ENCODE data around the gene SSMEM1.
"Not testable (repeated sequence)": the region's sequence is repeated elsewhere in the genome, so short reads cannot be mapped to it uniquely, and the experiment has no call there.

The SSMEM1 gene

DNA sequence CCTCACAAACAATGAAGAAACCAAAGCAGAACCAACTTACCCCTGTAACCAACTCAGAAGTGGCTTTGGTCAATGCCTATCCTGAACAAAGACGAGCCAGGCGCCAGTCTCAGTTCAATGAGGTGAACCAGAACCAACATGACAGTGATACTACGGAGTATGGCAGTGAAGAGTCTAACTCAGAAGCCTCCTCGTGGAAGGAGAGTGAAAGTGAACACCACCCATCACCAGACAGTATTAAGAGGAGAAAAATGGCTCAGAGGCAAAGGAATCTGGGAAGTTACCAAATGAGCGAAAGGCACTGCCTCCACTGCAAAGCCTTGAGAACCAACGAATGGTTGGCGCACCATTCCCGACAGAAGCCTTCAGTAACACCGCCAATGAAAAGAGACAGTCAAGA lies 8.4 kb downstream of the SSMEM1 start:
- DNase-seq: no peak

DNA sequence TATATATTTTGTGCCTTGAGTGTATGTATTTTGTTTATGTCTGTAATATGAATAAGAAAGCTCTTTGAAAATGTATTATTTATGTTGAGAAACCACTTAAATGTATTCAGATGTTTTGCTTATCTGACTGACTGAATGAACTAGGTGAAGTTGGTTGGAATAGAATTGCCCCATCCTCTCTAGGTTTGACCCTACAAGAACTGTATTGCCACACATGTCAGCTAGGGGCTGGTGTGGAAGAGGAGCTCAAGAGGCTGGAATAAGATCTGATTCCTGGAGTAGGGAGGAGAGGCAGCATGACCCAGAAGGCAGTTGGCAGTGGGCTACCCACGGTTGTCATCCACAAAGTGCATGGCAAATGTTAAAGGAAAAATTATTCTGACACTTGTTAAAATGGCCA lies 9.1 kb downstream of the SSMEM1 start:
- DNase-seq: no peak

DNA sequence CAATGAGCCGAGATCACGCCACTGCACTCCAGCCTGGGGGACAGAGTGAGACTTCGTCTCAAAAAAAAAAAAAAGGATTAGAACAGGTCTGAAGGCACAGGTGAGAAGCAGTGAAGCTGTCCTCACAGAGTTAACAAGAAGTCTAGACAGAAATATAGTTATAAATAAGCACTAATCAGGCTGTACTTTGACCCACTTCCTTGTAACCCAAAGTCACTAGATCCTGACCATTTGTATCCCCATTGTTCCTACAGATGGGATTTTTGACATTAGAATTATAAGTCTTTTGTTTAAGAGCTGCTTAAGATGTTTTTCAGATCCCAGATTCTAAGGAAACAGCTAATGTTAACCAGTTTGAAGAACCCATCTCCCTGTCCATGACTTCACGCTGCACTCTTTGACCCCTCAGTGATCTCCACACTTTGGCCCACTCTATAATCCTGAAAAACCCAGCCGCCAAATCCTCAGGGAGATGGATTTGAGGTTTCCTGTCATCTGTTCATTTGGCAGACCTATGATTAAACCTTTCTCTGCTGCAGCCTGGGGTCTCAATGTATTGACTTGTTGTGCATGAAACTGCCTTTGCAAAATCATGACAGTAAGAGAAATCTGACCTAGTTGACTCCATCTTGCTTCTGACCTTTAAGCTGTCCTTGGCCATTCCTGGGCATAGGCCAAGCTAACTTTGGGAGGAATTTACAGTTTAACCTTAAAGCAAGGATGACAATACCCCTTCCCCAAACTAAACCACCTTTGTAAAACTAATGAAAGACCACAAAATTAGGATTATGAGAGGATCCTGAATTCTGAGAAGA lies 11.4 kb downstream of the SSMEM1 start:
- no peak for DNase-seq

DNA sequence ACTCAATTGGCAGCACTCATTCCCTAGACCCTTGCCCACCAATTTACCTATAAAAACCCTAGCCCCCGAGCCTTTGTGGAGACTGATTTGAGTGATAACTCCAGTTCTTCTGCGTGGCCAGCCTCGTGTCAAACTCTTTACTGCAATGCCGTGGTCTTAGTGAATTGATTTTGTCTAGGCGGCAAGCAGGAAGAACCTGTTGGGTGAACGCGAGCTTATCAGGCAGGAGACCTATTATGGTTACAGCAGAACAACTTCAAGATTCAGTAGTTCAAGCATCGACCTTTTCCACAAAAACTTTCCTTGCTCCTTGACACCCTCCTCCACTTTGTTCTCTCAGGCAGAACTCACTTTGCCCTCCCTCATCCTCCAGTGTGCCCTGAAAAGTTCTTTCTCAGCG lies 12.2 kb downstream of the SSMEM1 start:
- DNase-seq: no peak

DNA sequence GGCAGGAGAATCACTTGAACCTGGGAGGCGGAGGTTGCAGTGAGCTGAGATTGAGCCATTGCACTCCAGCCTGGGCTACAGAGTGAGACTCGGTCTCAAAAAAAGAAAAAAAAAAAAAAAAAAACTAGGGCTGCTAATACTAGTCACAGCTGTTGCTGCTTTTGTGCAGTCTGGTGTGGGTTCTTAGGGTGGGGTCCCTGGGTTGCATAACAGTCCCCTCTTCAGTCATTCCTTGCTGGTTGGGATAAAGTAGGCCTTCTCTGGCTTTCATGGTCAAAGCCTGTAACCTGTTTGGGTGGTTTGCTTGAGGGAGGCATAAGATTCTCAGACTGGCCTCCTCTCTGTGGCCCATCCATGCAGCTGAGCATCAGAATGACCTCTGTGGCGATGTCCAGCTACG lies 14.1 kb downstream of the SSMEM1 start:
- DNase-seq: no peak

DNA sequence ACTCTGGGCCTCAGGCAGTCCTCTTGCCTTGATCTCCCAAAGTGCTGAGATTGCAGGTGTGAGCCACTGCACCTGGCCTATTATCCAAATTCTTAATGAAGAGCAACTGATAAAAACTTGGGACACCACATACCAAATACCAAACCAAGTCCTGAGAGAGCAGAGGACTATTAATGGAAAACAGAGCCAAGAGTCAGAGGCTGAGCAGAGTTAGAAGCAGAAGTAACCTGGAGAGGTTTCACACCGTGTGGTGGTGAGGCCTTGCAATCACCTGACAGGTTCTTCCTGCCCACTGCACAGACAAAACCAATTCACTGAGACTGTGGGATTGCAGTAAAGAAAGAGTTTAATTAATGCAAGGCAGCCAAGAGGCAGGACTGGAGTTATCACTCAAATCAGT lies 16.0 kb downstream of the SSMEM1 start:
- no peak for DNase-seq

DNA sequence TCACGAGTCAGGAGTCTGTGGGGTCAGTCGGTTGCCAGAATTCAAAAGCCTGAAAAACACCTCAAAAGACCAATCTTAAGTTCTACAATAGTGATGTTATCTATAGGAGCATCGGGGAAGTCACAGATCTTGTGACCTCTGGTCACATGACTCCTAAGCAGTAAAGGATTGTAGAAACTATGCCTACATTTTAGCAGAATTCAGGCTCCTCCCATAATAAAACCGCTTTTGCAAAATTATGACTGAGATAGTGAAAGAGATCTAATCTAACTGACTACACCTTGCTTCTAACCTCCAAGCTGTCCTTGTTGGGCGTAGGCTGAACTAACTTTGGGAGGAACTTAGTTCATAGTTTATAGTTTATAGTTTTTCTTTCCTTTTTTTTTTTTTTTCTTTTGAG lies 16.6 kb downstream of the SSMEM1 start:
- DNase-seq: no peak

DNA sequence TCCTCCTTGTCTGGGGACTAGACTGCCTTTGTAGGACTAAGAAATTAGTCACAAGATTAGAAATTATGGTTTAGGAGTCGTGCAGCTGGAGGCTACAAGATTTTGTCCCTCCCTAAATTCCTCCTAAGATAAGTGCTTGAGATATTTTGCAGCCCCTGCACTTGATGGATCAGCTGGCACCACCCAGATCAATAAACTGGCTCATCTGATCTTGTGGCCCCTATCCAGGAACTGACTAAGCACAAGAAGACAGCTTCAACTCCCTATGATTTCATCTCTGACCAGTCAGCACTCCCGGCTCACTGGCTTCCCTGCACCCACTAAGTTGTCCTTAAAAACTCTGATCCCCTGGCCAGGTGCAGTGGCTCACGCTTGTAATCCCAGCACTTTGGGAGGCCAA lies 17.3 kb downstream of the SSMEM1 start:
- not testable (repeated sequence) for DNase-seq

DNA sequence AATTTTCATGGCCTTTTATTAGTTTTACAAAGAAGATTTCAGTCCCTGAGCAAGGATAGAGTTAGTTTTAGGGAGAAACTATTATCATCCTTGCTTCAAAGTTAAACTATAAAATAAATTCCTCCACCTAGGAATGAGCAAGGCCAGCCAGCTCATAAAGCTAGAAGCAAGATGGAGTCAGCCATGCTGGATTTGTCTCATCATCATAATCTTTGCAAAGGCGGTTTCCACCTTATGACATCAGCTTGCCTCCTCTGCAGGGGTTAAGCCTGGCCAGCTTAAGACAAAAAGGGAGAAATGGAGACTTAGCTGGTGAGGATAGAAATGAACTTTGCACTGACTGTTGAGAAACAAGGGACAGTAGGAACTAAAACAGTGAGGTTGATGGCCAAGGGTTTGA lies 18.7 kb downstream of the SSMEM1 start:
- DNase-seq: no peak

DNA sequence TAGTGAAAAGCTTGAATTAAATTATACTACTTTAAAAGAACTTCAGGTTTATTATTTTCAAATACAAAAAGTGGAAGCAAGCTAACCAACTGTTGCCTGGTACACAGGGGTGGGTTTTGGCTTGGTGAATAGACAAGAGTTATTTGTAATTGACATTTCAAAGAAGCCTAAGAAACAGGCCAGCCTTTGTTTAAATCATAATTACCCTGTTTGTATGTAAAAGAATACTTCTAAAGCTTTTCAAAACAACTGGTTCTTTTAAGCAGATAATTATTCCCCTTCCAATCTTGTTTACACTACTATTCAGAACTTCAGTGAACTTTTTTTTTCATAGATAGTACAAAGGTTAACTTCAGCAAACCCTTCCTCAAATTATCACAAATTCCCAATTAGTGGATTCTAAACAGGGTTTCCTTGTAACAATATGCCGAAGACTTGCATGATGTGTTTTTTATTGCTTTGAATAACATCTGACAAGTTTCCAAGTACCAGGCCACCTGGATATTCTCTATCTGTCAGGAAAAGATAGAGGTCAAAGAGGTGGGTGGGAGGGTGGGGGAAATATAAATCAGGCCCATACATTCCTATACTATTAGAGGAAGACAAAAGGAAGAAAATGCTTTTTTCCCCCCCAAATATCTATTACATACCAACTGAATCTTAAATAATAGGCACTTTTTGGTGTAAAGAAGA lies 20.4 kb downstream of the SSMEM1 start:
- DNase-seq: no peak

DNA sequence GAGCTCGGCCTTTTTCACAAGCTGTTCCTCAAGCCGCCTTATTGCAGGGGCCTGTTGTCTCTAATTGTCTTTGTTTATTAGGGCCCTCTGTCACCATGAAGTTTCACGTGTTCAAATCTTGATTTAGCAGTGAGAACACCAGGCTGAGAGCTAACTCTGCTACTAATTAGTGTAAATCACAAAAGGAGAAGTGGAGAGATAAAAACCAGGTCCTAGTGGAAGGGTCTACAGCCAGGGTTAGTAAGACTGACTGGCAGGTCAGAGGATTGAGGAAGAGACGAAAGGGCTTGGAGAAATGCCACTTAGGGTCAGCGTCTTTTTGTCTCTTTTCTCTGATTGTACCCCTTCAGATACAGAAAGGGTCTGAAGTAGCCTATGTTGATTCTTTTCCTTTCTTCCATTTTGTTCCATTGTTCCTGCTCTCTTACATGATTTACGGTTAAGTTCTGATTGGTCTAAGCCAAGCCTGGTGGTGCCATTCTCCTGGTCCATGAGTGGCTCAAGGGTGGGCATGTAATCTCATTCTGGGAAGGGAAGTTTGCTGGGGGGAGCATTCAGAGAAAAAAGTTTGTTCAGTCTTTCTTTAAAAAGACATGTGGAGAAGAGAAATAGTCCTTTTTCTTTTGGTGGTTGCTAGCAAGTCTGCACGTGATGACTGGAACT lies 21.3 kb downstream of the SSMEM1 start:
- DNase-seq: no peak

DNA sequence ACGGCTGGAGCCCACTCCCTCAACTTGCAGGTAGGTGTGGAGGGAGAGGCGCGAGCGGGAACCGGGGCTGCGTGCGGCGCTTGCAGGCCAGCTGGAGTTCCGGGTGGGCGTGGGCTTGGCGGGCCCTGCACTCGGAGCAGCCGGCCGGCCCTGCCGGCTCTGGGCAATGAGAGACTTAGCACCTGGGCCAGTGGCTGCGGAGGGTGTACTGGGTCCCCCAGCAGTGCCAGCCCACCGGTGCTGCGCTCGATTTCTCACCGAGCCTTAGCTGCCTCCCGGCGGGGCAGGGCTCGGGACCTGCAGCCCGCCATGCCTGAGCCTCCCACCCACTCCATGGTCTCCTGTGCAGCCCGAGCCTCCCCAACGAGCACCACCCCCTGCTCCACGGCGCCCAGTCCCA lies 22.3 kb downstream of the SSMEM1 start:
- DNase-seq: not testable (repeated sequence)

DNA sequence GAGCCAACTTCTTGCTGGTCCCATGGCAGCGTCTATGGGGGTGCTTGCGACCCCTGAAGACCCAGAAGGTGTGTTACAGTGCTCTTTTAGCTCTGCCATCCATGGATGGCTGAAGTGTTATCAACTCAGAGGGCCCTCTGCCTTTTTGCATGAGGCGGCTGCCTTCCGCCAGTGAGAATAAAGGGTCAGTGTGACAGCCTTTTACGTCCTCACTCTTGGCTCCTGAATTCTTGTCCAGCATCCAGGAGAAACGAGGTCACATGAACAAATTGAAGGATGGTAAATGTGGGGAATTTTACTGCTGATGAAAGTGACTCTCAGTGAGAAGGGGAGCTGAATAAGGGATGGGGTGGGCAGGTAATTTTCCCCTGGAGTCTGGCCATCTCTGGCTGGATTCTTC lies 24.1 kb downstream of the SSMEM1 start:
- DNase-seq: no peak

DNA sequence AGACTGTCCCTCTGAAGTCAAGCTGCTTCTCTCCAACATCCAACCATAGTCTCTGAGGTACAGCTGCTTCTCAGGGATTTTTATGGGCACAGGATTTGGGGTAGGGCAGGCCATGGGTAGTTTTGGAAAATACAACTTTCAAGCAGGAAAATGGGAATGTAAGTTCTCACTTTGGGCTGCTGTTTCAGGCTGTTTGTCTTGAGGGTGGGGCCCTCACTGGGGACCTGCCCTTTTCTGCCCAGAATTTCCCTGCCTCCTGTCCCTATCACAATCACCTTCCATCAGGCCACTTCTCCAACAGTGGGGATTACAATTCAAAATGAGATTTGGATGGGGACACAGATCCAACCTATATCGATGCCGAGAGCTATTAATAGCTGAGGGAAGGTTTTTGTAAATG lies 24.5 kb downstream of the SSMEM1 start:
- DNase-seq: no peak

DNA sequence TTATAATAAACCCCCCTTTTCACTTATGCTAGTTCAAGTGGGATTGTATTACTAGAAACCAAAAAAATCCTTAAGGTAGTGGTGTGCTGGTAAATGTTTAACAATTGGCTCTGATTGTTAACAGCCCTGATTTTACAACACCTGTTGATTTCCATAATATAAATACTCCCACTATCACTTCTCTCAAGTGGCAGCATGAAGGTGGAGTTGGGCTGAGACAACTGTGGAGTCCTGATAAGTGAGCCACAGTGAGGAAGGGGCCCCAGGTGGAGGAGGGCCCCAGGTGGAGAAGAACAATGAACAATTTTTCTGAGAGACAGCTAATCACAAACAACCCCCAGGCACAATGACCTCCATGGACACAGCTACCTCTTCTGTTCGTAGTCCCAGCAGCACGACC lies 26.4 kb downstream of the SSMEM1 start:
- no peak for DNase-seq

DNA sequence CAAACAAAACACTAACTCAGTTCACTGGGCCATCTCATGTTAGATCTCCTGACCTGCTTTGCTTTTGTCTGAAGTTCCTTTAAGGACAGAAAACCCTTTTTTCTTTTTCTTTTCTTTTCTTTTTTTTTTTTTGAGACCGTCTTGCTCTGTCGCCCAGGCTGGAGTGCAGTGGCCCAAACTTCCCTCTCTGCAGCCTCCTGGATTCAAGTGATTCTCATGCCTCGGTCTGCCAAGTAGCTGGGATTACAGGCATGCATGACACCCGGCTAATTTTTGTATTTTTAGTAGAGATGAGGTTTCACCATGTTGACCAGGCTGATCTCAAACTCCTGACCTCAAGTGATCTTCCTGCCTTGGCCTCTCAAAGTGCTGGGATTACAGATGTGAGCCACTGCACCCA lies 28.7 kb downstream of the SSMEM1 start:
- DNase-seq: not testable (repeated sequence)

DNA sequence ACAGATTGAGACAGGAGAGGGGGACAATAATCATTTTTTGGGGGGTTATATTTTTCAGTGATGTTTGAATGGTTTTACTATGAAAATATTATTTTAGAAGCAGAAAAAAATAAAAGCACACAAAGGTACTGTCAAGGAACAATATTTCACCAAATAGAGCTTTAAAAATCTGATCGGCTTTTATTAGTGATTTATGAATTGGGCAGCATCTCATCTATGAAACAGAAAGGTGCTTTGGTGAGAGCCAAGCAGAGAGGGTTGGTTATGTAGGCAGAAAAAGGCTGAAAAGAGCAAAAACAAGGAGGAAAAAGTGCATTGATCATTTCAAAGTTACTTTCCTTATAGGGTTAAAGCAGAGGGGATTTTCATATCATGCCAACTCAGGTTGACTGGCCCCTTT lies 32.6 kb downstream of the SSMEM1 start:
- no peak for DNase-seq

DNA sequence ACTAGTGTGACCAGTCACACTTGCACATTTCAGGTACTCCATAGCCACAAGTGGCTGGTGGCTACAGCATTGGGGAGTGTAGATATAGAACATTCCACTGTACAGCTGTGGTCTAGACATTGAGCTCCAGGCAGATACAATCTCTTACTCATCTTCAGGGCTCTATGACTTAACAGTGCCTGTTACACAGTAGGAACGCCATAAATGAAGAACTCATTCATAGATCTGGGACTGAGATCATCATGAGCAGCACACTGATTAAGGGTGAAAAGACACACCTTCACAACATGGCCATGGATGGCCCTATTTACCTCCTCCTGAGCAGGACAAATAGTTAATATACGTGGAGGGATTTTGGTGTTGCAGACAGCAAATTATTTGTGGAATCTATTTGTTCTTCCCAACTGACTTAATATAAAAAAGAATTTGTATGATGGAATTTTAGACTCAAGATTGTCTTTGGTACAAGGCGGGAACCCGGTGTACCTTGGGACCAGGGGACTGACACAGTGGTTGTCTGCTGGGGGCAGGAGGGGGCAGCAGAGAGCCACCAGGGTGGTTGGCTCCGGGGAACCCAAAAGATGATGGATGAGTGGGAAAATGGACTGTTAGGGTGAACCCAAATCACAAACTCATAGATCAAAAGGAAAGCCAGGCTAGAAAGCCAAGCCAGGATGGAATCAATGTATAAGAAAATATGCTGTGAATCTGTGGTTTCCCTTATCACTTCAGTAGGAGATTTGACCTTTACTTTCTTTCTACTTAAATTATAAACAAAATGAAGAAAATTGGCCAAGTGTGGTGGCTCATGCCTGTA lies 34.7 kb downstream of the SSMEM1 start:
- peak; percentile 28 for DNase-seq

DNA sequence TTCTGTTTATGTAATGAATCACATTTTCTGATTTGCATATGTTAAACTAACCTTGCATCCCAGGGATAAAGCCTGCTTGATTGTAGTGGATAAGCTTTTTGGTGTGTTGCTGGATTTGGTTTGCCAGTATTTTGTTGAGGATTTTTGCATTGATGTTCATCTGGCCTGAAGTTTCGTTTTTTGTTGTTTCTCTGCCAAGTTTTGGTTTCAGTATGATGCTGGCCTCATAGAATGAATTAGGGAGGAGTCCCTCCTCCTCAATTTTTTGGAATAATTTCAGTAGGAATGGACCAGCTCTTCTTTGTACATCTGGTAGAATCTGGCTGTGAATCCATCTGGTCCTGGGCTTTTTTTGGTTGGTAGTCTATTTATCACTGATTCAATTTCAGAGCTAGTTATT lies 35.8 kb downstream of the SSMEM1 start:
- not testable (repeated sequence) for DNase-seq

DNA sequence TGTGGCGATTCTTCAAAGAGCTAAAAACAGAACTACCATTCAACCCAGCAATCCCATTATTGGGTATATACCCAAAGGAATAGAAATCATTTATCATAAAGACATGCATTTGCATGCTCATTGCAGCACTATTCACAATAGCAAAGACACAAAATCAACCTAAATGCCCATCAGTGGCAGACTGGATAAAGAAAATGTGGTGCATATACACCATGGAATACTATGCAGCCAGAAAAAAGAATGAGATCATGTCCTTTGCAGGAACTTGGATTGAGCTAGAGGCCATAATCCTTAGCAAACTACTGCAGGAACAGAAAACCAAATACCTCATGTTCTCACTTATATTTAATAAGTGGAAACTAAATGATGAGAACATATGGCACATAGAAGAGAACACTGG lies 38.8 kb downstream of the SSMEM1 start:
- DNase-seq: not testable (repeated sequence)

DNA sequence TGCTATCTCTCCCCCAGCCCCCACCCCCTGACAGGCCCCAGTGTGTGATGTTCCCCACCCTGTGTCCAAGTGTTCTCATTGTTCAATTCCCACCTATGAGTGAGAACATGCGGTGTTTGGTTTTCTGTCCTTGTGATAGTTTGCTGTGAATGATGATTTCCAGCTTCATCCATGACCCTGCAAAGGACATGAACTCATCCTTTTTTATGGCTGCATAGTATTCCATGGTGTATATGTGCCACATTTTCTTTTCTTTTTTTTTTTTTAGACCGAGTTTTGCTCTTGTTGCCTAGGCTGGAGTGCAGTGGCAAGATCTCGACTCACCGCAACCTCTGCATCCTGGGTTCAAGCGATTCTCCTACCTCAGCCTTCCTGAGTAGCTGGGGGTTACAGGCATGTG lies 41.2 kb downstream of the SSMEM1 start:
- DNase-seq: not testable (repeated sequence)

DNA sequence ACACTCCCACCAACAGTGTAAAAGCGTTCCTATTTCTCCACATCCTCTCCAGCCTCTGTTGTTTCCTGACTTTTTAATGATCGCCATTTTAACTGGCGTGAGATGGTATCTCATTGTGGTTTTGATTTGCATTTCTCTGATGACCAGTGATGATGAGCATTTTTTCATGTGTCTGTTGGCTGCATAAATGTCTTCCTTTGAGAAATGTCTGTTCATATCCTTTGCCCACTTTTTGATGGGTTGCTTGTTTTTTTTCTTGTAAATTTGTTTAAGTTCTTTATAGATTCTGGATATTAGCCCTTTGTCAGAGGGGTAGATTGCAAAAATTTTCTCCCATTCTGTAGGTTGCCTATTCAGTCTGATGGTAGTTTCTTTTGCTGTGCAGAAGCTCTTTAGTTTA lies 42.0 kb downstream of the SSMEM1 start:
- DNase-seq: not testable (repeated sequence)

DNA sequence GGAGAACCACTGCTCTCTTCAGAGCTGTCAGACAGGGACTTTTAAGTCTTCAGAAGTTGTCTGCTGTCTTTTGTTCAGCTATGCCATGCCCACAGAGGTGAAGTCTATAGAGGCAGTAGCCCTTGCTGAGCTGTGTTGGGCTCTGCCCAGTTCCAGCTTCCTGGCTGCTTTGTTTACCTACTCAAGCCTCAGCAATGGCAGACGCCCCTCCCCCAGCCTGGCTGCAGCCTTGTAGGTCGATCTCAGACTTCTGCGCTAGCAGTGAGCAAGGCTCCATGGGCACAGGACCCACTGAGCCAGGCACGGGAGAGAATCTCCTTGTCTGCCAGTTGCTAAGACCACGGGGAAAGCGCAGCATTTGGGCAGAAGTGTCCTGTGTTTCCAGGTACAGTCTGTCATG lies 46.9 kb downstream of the SSMEM1 start:
- no peak for DNase-seq

Data from activated CD4-positive, alpha-beta T cell treated with anti-CD3 and anti-CD28 coated beads for 1 hour (primary cell).